22Rv1 (cell line): ENCODE results near the gene DBI.

Source experiments
- ZFX ChIP-seq: fragments of 450-650 bp; IDR thresholded peaks from 2 replicates; pipeline ENCODE4 v1.6.1; 2017; ENCODE audit warnings: antibody characterized with exemption, borderline replicate concordance
- TF ChIP-seq, protein P1 (sequence below): fragments of 450-650 bp; IDR thresholded peaks from 2 replicates; pipeline ENCODE4 v1.5.1; 2017; ENCODE audit warnings: mild to moderate bottlenecking

DNA sequence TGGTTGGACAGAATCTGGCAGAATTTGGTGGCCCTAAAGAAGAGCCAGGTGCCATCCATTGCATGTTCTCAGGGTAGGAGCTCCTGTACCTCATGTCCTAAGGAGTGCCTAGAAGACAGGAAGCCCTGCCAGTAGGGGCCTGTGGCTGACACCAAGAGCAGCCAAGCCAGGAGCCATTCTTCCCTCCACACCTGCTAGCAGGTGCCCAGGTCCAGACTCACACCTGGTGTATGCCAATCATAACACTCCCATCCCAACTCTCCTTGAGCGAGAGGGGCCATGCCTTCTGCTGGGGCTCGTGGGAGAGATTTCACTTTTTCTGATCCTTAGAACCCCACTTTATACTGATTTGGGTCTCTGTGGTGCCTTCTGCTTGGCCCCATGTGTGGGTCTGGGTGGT, 38.4 kb downstream of the DBI start:
- TF ChIP-seq, protein P1, sequence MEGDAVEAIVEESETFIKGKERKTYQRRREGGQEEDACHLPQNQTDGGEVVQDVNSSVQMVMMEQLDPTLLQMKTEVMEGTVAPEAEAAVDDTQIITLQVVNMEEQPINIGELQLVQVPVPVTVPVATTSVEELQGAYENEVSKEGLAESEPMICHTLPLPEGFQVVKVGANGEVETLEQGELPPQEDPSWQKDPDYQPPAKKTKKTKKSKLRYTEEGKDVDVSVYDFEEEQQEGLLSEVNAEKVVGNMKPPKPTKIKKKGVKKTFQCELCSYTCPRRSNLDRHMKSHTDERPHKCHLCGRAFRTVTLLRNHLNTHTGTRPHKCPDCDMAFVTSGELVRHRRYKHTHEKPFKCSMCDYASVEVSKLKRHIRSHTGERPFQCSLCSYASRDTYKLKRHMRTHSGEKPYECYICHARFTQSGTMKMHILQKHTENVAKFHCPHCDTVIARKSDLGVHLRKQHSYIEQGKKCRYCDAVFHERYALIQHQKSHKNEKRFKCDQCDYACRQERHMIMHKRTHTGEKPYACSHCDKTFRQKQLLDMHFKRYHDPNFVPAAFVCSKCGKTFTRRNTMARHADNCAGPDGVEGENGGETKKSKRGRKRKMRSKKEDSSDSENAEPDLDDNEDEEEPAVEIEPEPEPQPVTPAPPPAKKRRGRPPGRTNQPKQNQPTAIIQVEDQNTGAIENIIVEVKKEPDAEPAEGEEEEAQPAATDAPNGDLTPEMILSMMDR: no peak
- TF ChIP-seq ZFX: no peak
